ENCODE data around the gene ATP1A3. TPM values are rescaled to one million over a fixed set of nuclear protein-coding genes. Genes with fewer than 3 reads are reported as not detected.
A peak's percentile ranks its signal among the peaks of the same experiment; 100 is the strongest.

The ATP1A3 gene
- total and polyA plus RNA-seq, 2 of the 13 experiments (the other 11 are each of a cell fraction or from before 2014, with no cell fraction given), result 0.01 to 0.04 TPM

DNA sequence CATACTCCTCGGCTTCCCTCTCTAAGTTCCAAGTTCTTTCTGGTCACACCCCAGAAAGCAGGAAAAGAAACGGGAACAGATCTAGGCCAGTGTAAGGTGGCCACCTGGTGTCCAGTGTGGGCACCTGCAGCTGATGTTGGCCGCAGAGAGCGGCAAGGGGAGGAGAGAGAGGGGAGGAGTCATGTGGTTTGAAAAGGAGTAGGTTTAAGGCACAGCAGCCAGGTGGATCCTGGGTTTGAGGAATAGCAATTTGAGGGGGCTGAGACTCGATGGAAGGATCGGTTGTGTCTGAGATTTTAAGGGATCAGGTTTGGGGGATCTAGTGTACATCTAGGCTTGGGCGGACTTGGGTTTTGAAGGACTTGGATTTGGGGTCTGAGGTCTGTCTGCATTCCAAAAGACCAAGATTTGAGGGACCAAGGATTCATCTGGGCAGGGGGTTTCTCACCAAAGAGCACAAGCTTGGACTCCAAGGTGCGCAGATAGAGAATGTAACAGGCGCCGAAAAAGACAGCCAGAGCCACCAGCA, 36.1 kb downstream of the ATP1A3 start (continued):
- no peak for TF ChIP-seq SOX13 (IDR thresholded peaks at IDR 0.05)
- TF ChIP-seq SOX13 (CRISPR knock-in tag; conservative IDR thresholded peaks at IDR 0.05 in 1 of 2, IDR thresholded peaks at IDR 0.05 in 1 of 2), result no peak; a peak in 1 of 4 replicates
- TF ChIP-seq, protein P1, sequence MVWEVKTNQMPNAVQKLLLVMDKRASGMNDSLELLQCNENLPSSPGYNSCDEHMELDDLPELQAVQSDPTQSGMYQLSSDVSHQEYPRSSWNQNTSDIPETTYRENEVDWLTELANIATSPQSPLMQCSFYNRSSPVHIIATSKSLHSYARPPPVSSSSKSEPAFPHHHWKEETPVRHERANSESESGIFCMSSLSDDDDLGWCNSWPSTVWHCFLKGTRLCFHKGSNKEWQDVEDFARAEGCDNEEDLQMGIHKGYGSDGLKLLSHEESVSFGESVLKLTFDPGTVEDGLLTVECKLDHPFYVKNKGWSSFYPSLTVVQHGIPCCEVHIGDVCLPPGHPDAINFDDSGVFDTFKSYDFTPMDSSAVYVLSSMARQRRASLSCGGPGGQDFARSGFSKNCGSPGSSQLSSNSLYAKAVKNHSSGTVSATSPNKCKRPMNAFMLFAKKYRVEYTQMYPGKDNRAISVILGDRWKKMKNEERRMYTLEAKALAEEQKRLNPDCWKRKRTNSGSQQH (CRISPR knock-in tag; IDR thresholded peaks at IDR 0.05; ENCODE audit: low read depth), result no peak
- TF ChIP-seq POGZ (CRISPR knock-in tag; IDR thresholded peaks at IDR 0.05), result no peak
- TF ChIP-seq, protein P2, sequence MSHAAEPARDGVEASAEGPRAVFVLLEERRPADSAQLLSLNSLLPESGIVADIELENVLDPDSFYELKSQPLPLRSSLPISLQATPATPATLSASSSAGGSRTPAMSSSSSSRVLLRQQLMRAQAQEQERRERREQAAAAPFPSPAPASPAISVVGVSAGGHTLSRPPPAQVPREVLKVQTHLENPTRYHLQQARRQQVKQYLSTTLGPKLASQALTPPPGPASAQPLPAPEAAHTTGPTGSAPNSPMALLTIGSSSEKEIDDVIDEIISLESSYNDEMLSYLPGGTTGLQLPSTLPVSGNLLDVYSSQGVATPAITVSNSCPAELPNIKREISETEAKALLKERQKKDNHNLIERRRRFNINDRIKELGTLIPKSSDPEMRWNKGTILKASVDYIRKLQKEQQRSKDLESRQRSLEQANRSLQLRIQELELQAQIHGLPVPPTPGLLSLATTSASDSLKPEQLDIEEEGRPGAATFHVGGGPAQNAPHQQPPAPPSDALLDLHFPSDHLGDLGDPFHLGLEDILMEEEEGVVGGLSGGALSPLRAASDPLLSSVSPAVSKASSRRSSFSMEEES (CRISPR knock-in tag; IDR thresholded peaks at IDR 0.05), result 0 out of 2 replicates have a peak, but pooled peaks have one; percentile 31
- TF ChIP-seq, protein P3, sequence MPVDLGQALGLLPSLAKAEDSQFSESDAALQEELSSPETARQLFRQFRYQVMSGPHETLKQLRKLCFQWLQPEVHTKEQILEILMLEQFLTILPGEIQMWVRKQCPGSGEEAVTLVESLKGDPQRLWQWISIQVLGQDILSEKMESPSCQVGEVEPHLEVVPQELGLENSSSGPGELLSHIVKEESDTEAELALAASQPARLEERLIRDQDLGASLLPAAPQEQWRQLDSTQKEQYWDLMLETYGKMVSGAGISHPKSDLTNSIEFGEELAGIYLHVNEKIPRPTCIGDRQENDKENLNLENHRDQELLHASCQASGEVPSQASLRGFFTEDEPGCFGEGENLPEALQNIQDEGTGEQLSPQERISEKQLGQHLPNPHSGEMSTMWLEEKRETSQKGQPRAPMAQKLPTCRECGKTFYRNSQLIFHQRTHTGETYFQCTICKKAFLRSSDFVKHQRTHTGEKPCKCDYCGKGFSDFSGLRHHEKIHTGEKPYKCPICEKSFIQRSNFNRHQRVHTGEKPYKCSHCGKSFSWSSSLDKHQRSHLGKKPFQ (CRISPR knock-in tag; IDR thresholded peaks at IDR 0.05; ENCODE audit: insufficient replicate concordance), result no peak
- TF ChIP-seq, protein P4, sequence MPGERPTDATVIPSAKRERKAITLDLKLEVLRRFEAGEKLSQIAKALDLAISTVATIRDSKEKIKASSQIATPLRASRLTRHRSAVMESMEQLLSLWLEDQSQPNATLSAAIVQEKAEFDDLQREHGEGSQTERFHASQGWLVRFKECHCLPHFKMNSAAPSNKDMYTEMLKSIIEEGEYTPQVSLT (CRISPR knock-in tag; IDR thresholded peaks at IDR 0.05; ENCODE audit: borderline replicate concordance, low read depth), result no peak
- no peak for TF ChIP-seq ZZZ3 (CRISPR knock-in tag; IDR thresholded peaks at IDR 0.05; ENCODE audit: borderline replicate concordance)
- no peak for TF ChIP-seq ZNF878 (CRISPR knock-in tag; IDR thresholded peaks at IDR 0.05)
- TF ChIP-seq ZNF468 (CRISPR knock-in tag; IDR thresholded peaks at IDR 0.05), result no peak
- TF ChIP-seq, protein P5, sequence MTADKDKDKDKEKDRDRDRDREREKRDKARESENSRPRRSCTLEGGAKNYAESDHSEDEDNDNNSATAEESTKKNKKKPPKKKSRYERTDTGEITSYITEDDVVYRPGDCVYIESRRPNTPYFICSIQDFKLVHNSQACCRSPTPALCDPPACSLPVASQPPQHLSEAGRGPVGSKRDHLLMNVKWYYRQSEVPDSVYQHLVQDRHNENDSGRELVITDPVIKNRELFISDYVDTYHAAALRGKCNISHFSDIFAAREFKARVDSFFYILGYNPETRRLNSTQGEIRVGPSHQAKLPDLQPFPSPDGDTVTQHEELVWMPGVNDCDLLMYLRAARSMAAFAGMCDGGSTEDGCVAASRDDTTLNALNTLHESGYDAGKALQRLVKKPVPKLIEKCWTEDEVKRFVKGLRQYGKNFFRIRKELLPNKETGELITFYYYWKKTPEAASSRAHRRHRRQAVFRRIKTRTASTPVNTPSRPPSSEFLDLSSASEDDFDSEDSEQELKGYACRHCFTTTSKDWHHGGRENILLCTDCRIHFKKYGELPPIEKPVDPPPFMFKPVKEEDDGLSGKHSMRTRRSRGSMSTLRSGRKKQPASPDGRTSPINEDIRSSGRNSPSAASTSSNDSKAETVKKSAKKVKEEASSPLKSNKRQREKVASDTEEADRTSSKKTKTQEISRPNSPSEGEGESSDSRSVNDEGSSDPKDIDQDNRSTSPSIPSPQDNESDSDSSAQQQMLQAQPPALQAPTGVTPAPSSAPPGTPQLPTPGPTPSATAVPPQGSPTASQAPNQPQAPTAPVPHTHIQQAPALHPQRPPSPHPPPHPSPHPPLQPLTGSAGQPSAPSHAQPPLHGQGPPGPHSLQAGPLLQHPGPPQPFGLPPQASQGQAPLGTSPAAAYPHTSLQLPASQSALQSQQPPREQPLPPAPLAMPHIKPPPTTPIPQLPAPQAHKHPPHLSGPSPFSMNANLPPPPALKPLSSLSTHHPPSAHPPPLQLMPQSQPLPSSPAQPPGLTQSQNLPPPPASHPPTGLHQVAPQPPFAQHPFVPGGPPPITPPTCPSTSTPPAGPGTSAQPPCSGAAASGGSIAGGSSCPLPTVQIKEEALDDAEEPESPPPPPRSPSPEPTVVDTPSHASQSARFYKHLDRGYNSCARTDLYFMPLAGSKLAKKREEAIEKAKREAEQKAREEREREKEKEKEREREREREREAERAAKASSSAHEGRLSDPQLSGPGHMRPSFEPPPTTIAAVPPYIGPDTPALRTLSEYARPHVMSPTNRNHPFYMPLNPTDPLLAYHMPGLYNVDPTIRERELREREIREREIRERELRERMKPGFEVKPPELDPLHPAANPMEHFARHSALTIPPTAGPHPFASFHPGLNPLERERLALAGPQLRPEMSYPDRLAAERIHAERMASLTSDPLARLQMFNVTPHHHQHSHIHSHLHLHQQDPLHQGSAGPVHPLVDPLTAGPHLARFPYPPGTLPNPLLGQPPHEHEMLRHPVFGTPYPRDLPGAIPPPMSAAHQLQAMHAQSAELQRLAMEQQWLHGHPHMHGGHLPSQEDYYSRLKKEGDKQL (CRISPR knock-in tag; IDR thresholded peaks at IDR 0.05; ENCODE audit: low read depth), result no peak
- no peak for TF ChIP-seq TEAD3 (CRISPR knock-in tag; optimal IDR thresholded peaks at IDR 0.05; ENCODE audit: borderline replicate concordance)
- TF ChIP-seq, protein P6, sequence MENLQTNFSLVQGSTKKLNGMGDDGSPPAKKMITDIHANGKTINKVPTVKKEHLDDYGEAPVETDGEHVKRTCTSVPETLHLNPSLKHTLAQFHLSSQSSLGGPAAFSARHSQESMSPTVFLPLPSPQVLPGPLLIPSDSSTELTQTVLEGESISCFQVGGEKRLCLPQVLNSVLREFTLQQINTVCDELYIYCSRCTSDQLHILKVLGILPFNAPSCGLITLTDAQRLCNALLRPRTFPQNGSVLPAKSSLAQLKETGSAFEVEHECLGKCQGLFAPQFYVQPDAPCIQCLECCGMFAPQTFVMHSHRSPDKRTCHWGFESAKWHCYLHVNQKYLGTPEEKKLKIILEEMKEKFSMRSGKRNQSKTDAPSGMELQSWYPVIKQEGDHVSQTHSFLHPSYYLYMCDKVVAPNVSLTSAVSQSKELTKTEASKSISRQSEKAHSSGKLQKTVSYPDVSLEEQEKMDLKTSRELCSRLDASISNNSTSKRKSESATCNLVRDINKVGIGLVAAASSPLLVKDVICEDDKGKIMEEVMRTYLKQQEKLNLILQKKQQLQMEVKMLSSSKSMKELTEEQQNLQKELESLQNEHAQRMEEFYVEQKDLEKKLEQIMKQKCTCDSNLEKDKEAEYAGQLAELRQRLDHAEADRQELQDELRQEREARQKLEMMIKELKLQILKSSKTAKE (CRISPR knock-in tag; IDR thresholded peaks at IDR 0.05; ENCODE audit: borderline replicate concordance), result no peak
- no peak for TF ChIP-seq SSRP1 (CRISPR knock-in tag; IDR thresholded peaks at IDR 0.05)
- no peak for TF ChIP-seq ZNF225 (CRISPR knock-in tag; IDR thresholded peaks at IDR 0.05)
- TF ChIP-seq ZFX (CRISPR knock-in tag; IDR thresholded peaks at IDR 0.05; ENCODE audit: low read depth), result 0 out of 2 replicates have a peak, but pooled peaks have one; percentile 8

Data from HepG2 (cell line).